Activated T-helper 17 cell treated with anti-CD3 and anti-CD28 coated beads, Interleukin-2, amount 50 U/mL, for 72 hours (primary cell): Measurements from ENCODE around the gene TUBGCP3. TPM values are rescaled to one million over a fixed set of nuclear protein-coding genes. Genes with fewer than 3 reads are reported as not detected.

ENCODE experiments used
- ATAC-seq: fragments of 150-1000 bp; cut with Tn5 transposase; replicated peaks from 2 replicates; pipeline ENCODE4 v1.10.0; 2021; ENCODE audit warnings: mild to moderate bottlenecking, moderate library complexity
- H3K27ac Mint-ChIP-seq: one replicate; pipeline ENCODE4 v1.8.0; 2022; ENCODE audit warnings: mixed read lengths
- H3K27me3 Mint-ChIP-seq: one replicate; pipeline ENCODE4 v1.8.0; 2022; ENCODE audit warnings: mixed read lengths
- H3K36me3 Mint-ChIP-seq: one replicate; pipeline ENCODE4 v1.8.0; 2022; ENCODE audit warnings: low read depth, mild to moderate bottlenecking, mixed read lengths
- H3K4me1 Mint-ChIP-seq: one replicate; pipeline ENCODE4 v1.8.0; 2022; ENCODE audit warnings: mixed read lengths
- H3K4me3 Mint-ChIP-seq: one replicate; pipeline ENCODE4 v1.8.0; 2022; ENCODE audit warnings: mild to moderate bottlenecking, mixed read lengths
- H3K9me3 Mint-ChIP-seq: one replicate; pipeline ENCODE4 v1.8.0; 2022; ENCODE audit warnings: mixed read lengths
- total RNA-seq, 2 donors: library from RNA; stranded (reverse); gene quantifications; one replicate each; pipeline ENCODE4 v1.2.3, GENCODE V29; 2022

Gene TUBGCP3
- total RNA-seq, 2 donors from 2014 or later: 31.3 to 46.4 TPM

- Mint-ChIP-seq H3K9me3 (no peaks in the 10 kb centered on the region), H3K36me3 (no peaks in the 10 kb centered on the region), H3K27me3 (peaks cover 16% of the 10 kb centered on the region), H3K27ac (no peak overlapping the region), H3K4me1 (no peaks in the 10 kb centered on the region), H3K4me3 (no peak overlapping the region)
- no peak for ATAC-seq
Observed at GRCh38 chr13:112624040-112624439, 36.1 kb upstream of the TUBGCP3 start.

GRCh38 chr13:112623051-112623711, 35.2 kb upstream of the TUBGCP3 start:
- Mint-ChIP-seq H3K27ac (no peak overlapping the region), H3K9me3 (no peaks in the 10 kb centered on the region), H3K4me1 (no peaks in the 10 kb centered on the region), H3K27me3 (peaks cover 13% of the 10 kb centered on the region), H3K36me3 (no peaks in the 10 kb centered on the region), H3K4me3 (no peak overlapping the region)
- no peak for ATAC-seq

DNA sequence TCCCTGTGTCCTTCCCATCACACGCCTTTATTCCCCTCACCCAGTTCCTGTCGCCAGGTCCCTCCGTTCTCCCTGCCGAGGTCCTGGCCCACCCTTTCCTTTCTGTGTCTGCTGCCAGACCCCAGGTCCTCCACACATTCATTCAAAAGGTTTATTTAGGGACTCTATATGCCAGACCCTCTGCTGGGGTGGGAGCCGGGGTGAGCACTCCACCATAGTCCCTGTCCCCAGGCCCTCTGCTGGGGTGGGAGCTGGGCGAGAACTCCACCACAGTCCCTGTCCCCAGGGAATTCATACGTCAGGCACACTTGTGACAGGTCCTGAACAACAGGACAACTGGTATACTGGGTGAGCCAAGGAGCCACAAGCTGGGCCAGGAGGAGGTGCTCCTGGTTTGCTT, 34.4 kb upstream of the TUBGCP3 start:
- Mint-ChIP-seq H3K4me1 (no peaks in the 10 kb centered on the region), H3K9me3 (no peaks in the 10 kb centered on the region), H3K27me3 (peaks cover 13% of the 10 kb centered on the region), H3K4me3 (no peak overlapping the region), H3K36me3 (no peaks in the 10 kb centered on the region), H3K27ac (no peak overlapping the region)
- ATAC-seq: no peak

GRCh38 chr13:112619730-112620631, 32.0 kb upstream of the TUBGCP3 start:
- Mint-ChIP-seq H3K4me1 (no peaks in the 10 kb centered on the region), H3K27ac (no peak overlapping the region), H3K9me3 (no peaks in the 10 kb centered on the region), H3K27me3 (peaks cover 11% of the 10 kb centered on the region), H3K4me3 (no peak overlapping the region), H3K36me3 (no peaks in the 10 kb centered on the region)
- ATAC-seq: peak; percentile 76

GRCh38 chr13:112618501-112618900, 30.5 kb upstream of the TUBGCP3 start:
- Mint-ChIP-seq H3K36me3 (no peaks in the 10 kb centered on the region), H3K9me3 (no peaks in the 10 kb centered on the region), H3K4me1 (no peaks in the 10 kb centered on the region), H3K27me3 (peaks cover 13% of the 10 kb centered on the region), H3K4me3 (no peak overlapping the region), H3K27ac (no peak overlapping the region)
- ATAC-seq: no peak

- no peak for ATAC-seq
- no peak overlapping the region for H3K27ac Mint-ChIP-seq
- no peaks in the 10 kb centered on the region for H3K36me3 Mint-ChIP-seq
- no peaks in the 10 kb centered on the region for H3K4me1 Mint-ChIP-seq
- H3K9me3 Mint-ChIP-seq: no peaks in the 10 kb centered on the region
- H3K4me3 Mint-ChIP-seq: no peak overlapping the region
- H3K27me3 Mint-ChIP-seq: peaks cover 12% of the 10 kb centered on the region
Observed at GRCh38 chr13:112617754-112618375, 29.9 kb upstream of the TUBGCP3 start.

DNA sequence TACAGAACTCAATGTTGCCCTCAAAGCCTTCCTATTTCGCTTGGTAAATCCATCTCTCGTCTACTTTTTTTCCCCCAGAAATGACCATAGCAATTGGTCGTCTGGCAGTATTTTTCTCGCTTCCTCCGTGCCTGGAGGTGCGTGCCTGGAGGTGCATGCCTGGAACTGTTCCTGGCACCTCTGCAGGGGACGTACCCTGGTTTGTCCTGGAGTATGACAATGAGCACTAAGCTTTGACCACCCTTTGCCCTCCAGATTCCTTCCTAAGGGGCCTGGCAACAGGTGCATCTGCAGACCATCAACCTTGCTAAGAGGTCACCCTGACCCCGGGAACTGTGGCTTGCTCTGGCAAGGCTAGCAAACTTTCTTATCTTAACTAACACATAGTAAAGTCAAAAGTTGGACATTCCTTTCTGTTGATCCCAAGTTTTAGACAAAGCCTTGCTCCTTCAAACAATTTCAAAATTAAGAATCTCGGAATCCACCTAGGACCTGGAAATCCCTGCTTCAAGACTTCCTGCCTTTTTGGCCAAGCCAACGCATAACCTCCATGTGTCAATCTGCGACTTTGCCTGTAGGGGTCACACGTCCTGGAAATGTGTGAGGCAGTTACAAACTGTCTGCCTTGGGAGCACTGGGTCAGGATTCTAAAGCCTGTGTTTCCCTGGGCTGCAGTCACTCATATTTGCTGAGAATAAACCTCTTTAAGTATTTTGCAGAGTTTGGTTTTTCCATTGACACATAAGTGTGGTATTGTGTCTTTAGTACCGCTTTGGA, 28.8 kb upstream of the TUBGCP3 start:
- no peak for ATAC-seq
- no peaks in the 10 kb centered on the region for H3K36me3 Mint-ChIP-seq
- no peak overlapping the region for H3K27ac Mint-ChIP-seq
- H3K4me3 Mint-ChIP-seq: no peak overlapping the region
- H3K9me3 Mint-ChIP-seq: no peaks in the 10 kb centered on the region
- H3K27me3 Mint-ChIP-seq: peaks cover 11% of the 10 kb centered on the region
- no peaks in the 10 kb centered on the region for H3K4me1 Mint-ChIP-seq

GRCh38 chr13:112615391-112615790, 27.4 kb upstream of the TUBGCP3 start:
- H3K36me3 Mint-ChIP-seq: no peaks in the 10 kb centered on the region
- no peak overlapping the region for H3K4me3 Mint-ChIP-seq
- ATAC-seq: no peak
- H3K4me1 Mint-ChIP-seq: no peaks in the 10 kb centered on the region
- peaks cover 13% of the 10 kb centered on the region for H3K27me3 Mint-ChIP-seq
- H3K27ac Mint-ChIP-seq: no peak overlapping the region
- H3K9me3 Mint-ChIP-seq: no peaks in the 10 kb centered on the region

DNA sequence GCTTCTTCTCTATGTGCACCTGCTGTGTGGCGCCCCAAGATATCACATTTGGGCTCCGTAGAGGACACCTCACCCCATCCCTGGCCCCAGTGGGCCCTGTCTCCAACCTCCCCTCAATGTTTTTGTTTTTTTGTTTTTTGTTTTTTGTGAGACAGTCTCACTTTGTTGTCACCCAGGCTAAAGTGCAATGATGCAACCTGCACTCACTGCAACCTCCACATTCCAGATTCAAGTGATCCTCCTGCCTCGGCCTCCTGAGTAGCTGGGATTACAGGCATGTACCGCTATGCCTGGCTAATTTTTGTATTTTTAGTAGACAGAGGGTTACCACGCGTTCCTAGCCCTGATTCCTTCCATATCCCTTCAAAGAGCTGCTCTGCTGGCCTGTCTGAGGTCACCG, 26.9 kb upstream of the TUBGCP3 start:
- no peak for ATAC-seq
- no peak overlapping the region for H3K4me3 Mint-ChIP-seq
- peaks cover 13% of the 10 kb centered on the region for H3K27me3 Mint-ChIP-seq
- no peaks in the 10 kb centered on the region for H3K4me1 Mint-ChIP-seq
- H3K36me3 Mint-ChIP-seq: no peaks in the 10 kb centered on the region
- H3K27ac Mint-ChIP-seq: no peak overlapping the region
- H3K9me3 Mint-ChIP-seq: no peaks in the 10 kb centered on the region

DNA sequence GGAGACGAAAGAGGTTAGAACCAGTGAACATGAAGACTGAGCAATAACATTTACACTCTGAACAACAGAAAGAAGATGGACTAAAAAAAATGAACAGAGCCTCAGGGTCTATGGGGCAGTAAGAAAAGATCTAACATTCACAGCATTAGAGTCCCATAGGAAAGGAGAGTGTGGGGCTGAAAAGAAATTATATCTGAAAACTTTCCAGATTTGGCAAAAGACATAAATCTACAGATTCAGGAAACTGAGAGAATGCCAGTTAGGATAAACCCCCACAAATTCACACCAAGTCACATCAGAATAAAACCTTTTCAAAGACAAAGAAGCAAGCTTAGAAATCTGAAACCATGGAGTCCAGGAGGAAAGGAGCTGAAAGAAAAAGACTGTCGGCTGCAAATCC, 20.3 kb upstream of the TUBGCP3 start:
- H3K27ac Mint-ChIP-seq: no peak overlapping the region
- H3K4me3 Mint-ChIP-seq: no peak overlapping the region
- no peaks in the 10 kb centered on the region for H3K36me3 Mint-ChIP-seq
- ATAC-seq: no peak
- H3K4me1 Mint-ChIP-seq: no peaks in the 10 kb centered on the region
- H3K9me3 Mint-ChIP-seq: no peaks in the 10 kb centered on the region
- peaks cover 29% of the 10 kb centered on the region for H3K27me3 Mint-ChIP-seq

- H3K27ac Mint-ChIP-seq: no peak overlapping the region
- H3K4me1 Mint-ChIP-seq: no peaks in the 10 kb centered on the region
- H3K27me3 Mint-ChIP-seq: peaks cover 32% of the 10 kb centered on the region
- no peaks in the 10 kb centered on the region for H3K9me3 Mint-ChIP-seq
- no peaks in the 10 kb centered on the region for H3K36me3 Mint-ChIP-seq
- peak overlapping the region; percentile 81 for H3K4me3 Mint-ChIP-seq
- ATAC-seq: peak; percentile 100
Observed at GRCh38 chr13:112606109-112607001, 18.4 kb upstream of the TUBGCP3 start.

DNA sequence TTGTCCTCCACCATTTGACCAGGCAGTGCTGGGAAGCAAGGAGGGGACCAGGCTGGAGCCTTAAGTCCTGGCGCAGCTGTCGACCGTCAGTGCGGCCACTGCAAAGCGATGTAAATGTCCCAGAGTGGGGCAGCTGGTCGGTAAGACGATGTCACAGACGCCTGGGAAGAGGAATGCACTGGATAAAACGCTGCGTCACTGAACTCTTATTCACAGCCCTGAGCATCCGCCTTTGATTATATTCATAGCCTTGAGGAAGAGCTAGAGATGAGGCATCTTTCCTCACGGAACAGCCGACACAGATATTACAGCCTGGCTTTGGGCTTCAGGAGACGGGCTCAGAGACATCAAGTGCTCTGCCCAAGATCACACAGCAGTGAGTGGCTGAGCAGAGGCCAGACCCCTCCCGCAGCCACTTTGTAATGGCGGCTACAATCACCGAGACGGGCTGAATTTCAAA, 17.6 kb upstream of the TUBGCP3 start:
- Mint-ChIP-seq H3K9me3 (no peaks in the 10 kb centered on the region), H3K27me3 (peaks cover 27% of the 10 kb centered on the region), H3K4me3 (peak overlapping the region; percentile 81), H3K36me3 (no peaks in the 10 kb centered on the region), H3K4me1 (no peaks in the 10 kb centered on the region), H3K27ac (no peak overlapping the region)
- ATAC-seq: no peak

GRCh38 chr13:112603641-112604225, 15.8 kb upstream of the TUBGCP3 start:
- no peak overlapping the region for H3K4me3 Mint-ChIP-seq
- no peak overlapping the region for H3K27ac Mint-ChIP-seq
- peaks cover 27% of the 10 kb centered on the region for H3K27me3 Mint-ChIP-seq
- no peaks in the 10 kb centered on the region for H3K9me3 Mint-ChIP-seq
- no peaks in the 10 kb centered on the region for H3K36me3 Mint-ChIP-seq
- ATAC-seq: no peak
- H3K4me1 Mint-ChIP-seq: no peaks in the 10 kb centered on the region
